Omental fat pad (tissue), 4 donors: ENCODE data around the gene LDLR. TPM values are rescaled to one million over a fixed set of nuclear protein-coding genes. Genes with fewer than 3 reads are reported as not detected.

Experiments
- ATAC-seq: fragments of 150-250 bp; one replicate; pipeline ENCODE4 v1.9.1; 2016; ENCODE audit warnings: mild to moderate bottlenecking, moderate library complexity; ENCODE audit not compliant: low FRiP score
- DNase-seq: peaks from one replicate; pipeline ENCODE4 v3.0.0-alpha.2; 2019; ENCODE audit warnings: low spot score
- total RNA-seq, 4 donors: library from RNA; depleted of rRNA; stranded (reverse); fragments of >200 nt; gene quantifications; one replicate each; pipeline ENCODE4 v1.1.0, GENCODE V29; 2016
- TF ChIP-seq, protein P1 (sequence below), 3 donors: fragments of 450-650 bp; IDR thresholded peaks; one replicate each; pipeline ENCODE4 v1.5.1; 2016 to 2017; ENCODE audit warnings: antibody characterized with exemption in 3 of 3, mild to moderate bottlenecking in 3 of 3, moderate library complexity in 2 of 3

The LDLR gene
- total RNA-seq, 4 donors from 2014 or later, result 21.2 to 397 (median 114) TPM

DNA sequence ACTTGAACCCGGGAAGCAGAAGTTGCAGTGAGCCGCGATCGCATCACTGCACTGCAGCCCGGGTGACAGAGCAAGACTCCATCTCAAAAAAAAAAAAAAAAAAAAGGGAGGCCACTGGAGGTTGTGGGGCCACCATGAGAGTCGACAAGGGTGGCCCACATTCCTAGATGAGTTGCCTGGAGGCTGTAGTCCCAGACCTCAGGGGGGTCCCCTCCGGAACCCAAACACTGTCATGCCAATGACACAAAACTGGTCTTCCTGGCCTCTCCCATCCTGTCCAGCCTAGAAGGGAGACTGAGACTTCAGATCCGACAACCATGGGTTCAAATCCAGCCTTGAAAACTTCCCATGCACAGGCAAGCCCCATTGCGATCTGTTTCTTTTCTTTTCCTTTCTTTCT lies 51.6 kb downstream of the LDLR start:
- ATAC-seq (no peak), DNase-seq (no peak)
- TF ChIP-seq, protein P1, sequence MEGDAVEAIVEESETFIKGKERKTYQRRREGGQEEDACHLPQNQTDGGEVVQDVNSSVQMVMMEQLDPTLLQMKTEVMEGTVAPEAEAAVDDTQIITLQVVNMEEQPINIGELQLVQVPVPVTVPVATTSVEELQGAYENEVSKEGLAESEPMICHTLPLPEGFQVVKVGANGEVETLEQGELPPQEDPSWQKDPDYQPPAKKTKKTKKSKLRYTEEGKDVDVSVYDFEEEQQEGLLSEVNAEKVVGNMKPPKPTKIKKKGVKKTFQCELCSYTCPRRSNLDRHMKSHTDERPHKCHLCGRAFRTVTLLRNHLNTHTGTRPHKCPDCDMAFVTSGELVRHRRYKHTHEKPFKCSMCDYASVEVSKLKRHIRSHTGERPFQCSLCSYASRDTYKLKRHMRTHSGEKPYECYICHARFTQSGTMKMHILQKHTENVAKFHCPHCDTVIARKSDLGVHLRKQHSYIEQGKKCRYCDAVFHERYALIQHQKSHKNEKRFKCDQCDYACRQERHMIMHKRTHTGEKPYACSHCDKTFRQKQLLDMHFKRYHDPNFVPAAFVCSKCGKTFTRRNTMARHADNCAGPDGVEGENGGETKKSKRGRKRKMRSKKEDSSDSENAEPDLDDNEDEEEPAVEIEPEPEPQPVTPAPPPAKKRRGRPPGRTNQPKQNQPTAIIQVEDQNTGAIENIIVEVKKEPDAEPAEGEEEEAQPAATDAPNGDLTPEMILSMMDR (IDR thresholded peaks at IDR 0.05), result no peak

DNA sequence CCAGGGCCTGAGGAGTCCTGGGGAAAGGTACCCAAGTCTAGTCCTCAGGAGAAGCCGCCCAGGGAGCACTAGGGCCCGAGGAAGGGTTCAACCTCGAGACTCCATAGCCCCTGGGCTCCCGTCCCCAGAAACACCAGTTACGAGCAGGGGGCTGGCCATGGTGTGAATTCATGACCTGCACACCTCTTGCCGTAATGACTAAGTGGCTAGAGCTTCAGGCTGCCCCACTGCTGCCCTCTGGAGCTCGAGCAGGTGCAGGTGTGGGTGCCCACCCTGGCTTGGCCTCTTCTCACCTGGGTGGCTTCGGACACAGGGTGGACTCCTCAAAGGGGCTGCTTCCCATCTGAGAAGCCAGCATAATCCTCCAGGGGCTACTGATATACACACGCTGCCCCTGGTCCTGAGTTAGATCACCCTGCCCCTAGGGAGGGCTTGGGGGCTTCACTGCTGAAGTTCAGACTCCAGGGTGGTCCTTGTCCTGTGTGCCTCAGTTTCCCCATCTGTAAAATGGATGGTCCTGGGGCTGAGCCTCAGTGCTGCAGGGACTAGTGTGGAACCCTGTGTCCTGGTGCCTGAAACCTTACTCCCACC lies 52.8 kb downstream of the LDLR start:
- TF ChIP-seq, protein P1 (IDR thresholded peaks at IDR 0.05), result no peak
- no peak for DNase-seq
- ATAC-seq, result no peak

DNA sequence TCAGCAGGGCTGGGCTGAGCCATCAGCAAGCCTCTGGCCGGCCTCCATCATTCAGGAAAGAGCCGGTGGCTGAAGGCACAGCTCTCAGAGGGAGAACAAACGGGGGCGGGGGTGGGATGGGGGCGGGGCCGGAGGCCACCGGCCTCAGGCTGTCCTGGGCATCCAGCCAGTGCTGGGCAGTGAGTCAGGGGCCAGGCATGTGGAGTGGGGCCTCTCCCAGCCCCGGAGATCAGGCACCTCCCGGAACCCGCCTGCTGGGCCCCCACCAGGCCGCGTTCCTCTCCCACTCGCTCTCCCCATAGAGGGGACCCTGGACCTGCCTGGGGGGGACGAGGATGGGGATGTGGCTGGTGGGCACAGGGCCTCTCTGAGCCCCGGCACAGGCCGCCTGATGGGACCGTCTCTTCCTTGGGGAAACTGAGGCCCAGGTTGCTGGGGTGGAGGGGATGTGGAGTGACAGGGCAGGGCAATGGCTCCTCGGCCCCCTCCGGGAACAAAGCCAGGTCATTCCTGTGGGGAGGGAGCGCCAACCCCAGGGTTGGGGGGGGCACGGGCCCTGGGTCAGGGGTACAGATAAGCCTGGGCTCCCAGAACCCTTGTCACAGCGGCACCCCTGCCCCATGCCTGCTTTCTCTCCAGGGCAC lies 53.4 kb downstream of the LDLR start:
- ATAC-seq, result peak; percentile 77
- TF ChIP-seq, protein P1 (IDR thresholded peaks at IDR 0.05), result no peak
- DNase-seq, result peak; percentile 87

DNA sequence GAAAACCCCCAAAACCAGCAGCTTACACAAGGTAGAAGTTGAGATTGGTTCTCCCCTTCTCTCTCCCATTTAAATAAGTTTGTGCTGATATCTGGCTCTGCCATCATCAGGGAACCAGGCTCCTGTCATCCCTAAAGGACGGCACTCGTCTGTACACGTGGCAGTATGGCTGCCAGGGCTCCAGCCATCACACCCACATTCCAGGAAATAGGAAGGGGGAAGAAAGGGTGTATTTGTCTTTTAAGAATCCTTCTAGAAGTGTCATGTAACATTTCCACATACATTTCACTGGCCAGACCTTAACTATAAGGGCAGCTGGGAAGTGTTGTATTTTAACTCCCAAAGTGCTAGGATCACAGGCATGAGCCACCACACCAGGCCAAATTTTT lies 56.3 kb downstream of the LDLR start:
- TF ChIP-seq, protein P1 (IDR thresholded peaks at IDR 0.05), result no peak
- ATAC-seq (no peak), DNase-seq (no peak)

DNA sequence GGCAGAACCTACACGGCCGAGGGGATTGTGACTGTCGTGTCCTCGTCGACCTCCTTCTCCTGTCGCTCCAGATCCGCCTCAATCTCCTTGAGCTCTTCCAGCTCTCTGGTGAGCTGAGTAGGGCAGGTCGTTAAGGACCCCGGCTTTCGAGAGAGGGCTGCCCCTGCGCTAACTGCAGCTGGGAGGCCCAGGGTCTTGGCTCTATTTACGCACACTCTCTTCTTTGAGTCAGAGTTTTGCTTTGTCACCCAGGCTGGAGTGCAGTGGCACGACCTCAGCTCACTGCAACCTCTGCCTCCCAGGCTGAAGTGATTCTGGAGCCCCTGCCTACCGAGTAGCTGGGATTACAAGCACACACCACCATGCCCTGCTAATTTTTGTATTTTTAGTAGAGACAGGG lies 58.7 kb downstream of the LDLR start:
- TF ChIP-seq, protein P1 (IDR thresholded peaks at IDR 0.05), result no peak
- DNase-seq (no peak), ATAC-seq (no peak)

DNA sequence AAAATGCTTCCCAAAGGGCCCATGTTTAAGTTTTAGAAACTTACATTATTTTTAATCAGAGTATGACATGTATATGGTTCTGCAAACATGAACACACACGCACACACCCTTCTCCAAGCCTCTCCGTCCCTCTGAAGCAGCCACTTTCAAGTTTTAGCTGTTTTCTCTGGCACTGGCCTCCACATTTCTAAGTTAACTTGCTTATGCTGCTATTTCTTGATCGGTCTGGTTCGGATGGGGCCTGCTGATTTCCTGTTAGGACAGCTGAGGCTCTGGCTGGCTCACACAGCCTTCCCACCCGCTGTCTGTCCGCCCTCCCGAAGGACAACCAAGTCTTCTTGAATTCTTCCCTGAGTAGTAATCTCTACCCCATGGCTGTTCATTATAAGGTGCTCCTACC lies 61.9 kb downstream of the LDLR start:
- no peak for ATAC-seq
- no peak for DNase-seq
- TF ChIP-seq, protein P1 (IDR thresholded peaks at IDR 0.05), result no peak
